ENCODE results near the gene GPC5.

DNA sequence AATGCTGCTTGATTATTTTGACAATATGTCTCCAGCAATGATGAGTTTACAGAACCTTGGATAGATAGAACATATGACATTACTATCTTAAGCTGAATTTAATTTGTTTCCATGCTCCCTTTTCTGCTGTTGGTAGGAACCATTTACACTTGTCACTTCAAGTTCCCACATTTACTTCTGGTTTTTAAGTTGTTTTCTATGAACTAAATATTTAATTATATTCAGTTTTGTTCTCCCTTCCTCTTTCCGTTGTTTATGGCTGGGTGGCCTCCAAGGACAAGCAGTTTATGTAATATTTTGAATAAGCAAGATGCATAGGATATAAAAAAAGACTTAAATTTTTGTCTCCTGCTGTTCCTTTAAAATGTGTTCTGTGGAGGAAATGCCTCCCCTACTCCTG, 860.6 kb downstream of the GPC5 start:
- TF ChIP-seq, protein P1, sequence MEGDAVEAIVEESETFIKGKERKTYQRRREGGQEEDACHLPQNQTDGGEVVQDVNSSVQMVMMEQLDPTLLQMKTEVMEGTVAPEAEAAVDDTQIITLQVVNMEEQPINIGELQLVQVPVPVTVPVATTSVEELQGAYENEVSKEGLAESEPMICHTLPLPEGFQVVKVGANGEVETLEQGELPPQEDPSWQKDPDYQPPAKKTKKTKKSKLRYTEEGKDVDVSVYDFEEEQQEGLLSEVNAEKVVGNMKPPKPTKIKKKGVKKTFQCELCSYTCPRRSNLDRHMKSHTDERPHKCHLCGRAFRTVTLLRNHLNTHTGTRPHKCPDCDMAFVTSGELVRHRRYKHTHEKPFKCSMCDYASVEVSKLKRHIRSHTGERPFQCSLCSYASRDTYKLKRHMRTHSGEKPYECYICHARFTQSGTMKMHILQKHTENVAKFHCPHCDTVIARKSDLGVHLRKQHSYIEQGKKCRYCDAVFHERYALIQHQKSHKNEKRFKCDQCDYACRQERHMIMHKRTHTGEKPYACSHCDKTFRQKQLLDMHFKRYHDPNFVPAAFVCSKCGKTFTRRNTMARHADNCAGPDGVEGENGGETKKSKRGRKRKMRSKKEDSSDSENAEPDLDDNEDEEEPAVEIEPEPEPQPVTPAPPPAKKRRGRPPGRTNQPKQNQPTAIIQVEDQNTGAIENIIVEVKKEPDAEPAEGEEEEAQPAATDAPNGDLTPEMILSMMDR (IDR thresholded peaks at IDR 0.05), result no peak
- no peak for TF ChIP-seq POLR2A (IDR thresholded peaks at IDR 0.05)
